RWPE1 (cell line): Measurements from ENCODE around the gene GCC1.

Experiments
- CTCF ChIA-PET: fragments of 350-600 bp; sonication (Branson Sonifier 250); formaldehyde crosslinking; extraction: SDS; loops from one replicate; lab custom pipeline; 2021; lab: Yijun Ruan, JAX
- POLR2A ChIA-PET: fragments of 400-600 bp; formaldehyde crosslinking; extraction: SDS; loops from one replicate; lab custom pipeline; 2020; ENCODE audit warnings: antibody characterized with exemption; ENCODE audit not compliant: low non-redundant PET; lab: Yijun Ruan, JAX
- DNase-seq: peaks from one replicate; pipeline ENCODE4 v3.0.0; 2012; ENCODE audit warnings: low spot score
- H3K27ac ChIP-seq: fragments of 450-650 bp; 2 replicates; pipeline ENCODE4 v1.5.1; 2017
- CTCF ChIP-seq: fragments of 450-650 bp; conservative IDR thresholded peaks from 2 replicates; pipeline ENCODE4 v1.5.1; 2017; ENCODE audit warnings: low read depth, mild to moderate bottlenecking

GCC1 gene

GRCh38 chr7:127620406-127621233 lies 35.2 kb upstream of the GCC1 start:
- DNase-seq, result no peak
- ChIA-PET POLR2A (no interaction called here), CTCF (no interaction called here)
- H3K27ac ChIP-seq, result no peak overlapping the region
- no peak for TF ChIP-seq CTCF

GRCh38 chr7:127619681-127620405 lies 34.4 kb upstream of the GCC1 start:
- H3K27ac ChIP-seq, result no peak overlapping the region
- ChIA-PET POLR2A (no interaction called here), CTCF (no interaction called here)
- TF ChIP-seq CTCF, result no peak
- no peak for DNase-seq

- no peak for TF ChIP-seq CTCF
- no peak overlapping the region for H3K27ac ChIP-seq
- ChIA-PET POLR2A (no interaction called here), CTCF (no interaction called here)
- DNase-seq, result no peak
These were observed 33.4 kb upstream of the GCC1 start for GRCh38 chr7:127618775-127619174.

- POLR2A ChIA-PET, result no interaction called here
- no peak for DNase-seq
These were observed 32.6 kb upstream of the GCC1 start, which contains the start of gene PAX4 for GRCh38 chr7:127618042-127618441. PAX4 (minus strand) TSS chr7:127618142; CDS start chr7:127615928, 2,214 bp downstream.

GRCh38 chr7:127616724-127617123 lies 31.3 kb upstream of the GCC1 start:
- TF ChIP-seq CTCF, result no peak
- POLR2A ChIA-PET, result no interaction called here
- CTCF ChIA-PET, result interaction anchor here (0.6 kb wide), 1 partner anchor 13 kb away, joined by 3 read pairs; no protein-coding TSS in a partner anchor
- H3K27ac ChIP-seq, result no peak overlapping the region
- no peak for DNase-seq

More at GRCh38 chr7:127618042-127618441, 32.6 kb upstream of the GCC1 start, which contains the start of gene PAX4:
- TF ChIP-seq CTCF, result no peak
- H3K27ac ChIP-seq, result no peak within 1 kb of the TSS
- CTCF ChIA-PET, result no interaction called here

- POLR2A ChIA-PET, result no interaction called here
- no peak for TF ChIP-seq CTCF
- H3K27ac ChIP-seq, result no peak overlapping the region
- DNase-seq, result no peak
- CTCF ChIA-PET, result no interaction called here
These were observed 26.9 kb upstream of the GCC1 start for GRCh38 chr7:127612263-127612662.
